Adipocyte (in vitro differentiated cells): Measurements from ENCODE around the gene COA8.
A peak's percentile ranks its signal among the peaks of the same experiment; 100 is the strongest.

Source experiments
- DNase-seq: peaks from one replicate; pipeline ENCODE4 v3.0.0-alpha.2; 2015; ENCODE audit warnings: low read depth
- H3K27me3 ChIP-seq: replicated peaks from 2 replicates; pipeline ENCODE4 v1.7.0; 2013; ENCODE audit warnings: mild to moderate bottlenecking, low read length, moderate library complexity; ENCODE audit not compliant: control insufficient read depth, insufficient read depth
- H3K36me3 ChIP-seq: 2 replicates; pipeline ENCODE4 v1.7.0; 2013; ENCODE audit warnings: low read length, mild to moderate bottlenecking, moderate library complexity; ENCODE audit not compliant: control insufficient read depth, insufficient read depth, severe bottlenecking
- H3K4me1 ChIP-seq: 2 replicates; pipeline ENCODE4 v1.7.0; 2013; ENCODE audit warnings: mild to moderate bottlenecking, low read length, moderate library complexity; ENCODE audit not compliant: control insufficient read depth, insufficient read depth
- H3K4me3 ChIP-seq: 2 replicates; pipeline ENCODE4 v1.7.0; 2013; ENCODE audit warnings: mild to moderate bottlenecking, low read length, moderate library complexity
- H3K9ac ChIP-seq: 2 replicates; pipeline ENCODE4 v1.7.0; 2013; ENCODE audit warnings: mild to moderate bottlenecking, low read length, moderate library complexity
- H3K9me3 ChIP-seq: 2 replicates; pipeline ENCODE4 v1.7.0; 2013; ENCODE audit warnings: mild to moderate bottlenecking, low read length, moderate library complexity; ENCODE audit not compliant: control insufficient read depth

Gene COA8

DNA sequence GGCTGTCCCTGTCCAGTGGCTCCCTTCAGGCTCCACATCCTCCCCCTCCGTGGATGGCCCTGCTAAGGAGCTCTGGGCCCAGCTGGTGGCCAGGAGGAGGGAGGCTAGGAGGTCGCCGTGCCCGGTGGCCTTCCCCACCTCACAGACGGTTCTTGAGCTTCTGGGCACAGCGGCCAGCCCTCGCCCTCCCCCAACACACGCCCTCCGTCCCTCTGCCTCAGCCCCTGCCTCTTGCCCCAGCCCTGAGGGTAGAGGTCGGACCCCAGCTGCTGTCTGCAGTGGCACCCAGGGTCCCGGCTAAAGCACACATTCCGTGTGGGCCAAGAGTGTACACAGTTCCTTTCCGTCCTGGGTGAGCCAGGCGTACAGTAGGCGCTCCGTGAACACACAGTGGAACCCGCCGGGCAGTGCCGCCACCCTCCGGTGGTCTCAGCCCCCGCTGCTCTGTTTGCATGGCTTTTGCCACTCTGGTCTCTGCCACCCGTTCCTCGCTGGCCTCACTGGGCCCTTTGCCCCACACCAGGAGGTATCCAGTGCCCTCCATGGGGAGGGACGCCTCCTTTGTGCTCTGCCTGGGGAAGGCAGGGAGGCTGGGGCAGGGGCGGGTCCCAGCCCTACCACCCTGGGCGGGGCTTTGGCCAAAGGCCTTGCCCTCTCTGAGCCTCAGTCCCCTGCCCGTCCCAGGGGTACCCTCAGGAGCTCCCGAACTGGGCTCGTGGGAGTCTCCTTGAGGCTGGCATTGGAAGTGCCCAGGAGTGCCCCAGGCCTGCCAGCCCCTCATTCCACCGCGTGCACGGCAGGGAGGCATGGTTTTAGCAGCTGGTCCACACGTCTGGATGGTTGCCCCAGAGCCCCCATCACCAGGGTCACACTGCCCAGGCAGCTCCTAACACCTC lies 20.8 kb upstream of the COA8 start:
- no peaks in the 10 kb centered on the region for H3K27me3 ChIP-seq
- no peaks in the 10 kb centered on the region for H3K36me3 ChIP-seq
- no peak for DNase-seq
- H3K4me1 ChIP-seq = peaks cover 77% of the 10 kb centered on the region
- no peaks in the 10 kb centered on the region for H3K9me3 ChIP-seq
- H3K4me3 ChIP-seq = peak overlapping the region; percentile 58
- H3K9ac ChIP-seq = peak overlapping the region; percentile 82

DNA sequence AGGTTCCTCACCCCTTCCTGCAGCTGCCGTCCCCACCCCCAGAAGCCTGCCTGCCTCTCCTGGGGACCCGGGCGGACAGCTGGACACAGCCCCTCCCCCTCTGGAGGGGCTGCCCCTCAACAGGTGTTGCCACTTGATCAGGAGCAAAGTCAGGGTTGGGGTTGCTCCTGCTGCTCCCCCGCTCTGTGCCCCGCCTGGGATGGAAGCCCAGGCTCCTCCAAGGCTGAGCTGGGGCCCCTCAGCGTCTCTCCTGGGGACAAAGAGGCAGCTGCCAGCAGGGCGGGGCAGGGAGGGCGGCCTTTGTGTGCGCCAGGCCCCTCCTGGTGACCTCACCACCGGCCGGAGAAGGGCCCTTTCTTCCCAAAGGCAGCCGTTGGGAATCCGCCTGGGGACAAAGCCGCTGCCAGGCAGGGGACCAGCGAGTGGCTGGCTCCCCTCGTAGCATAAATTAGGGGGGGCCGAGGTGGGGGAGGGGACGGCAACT lies 20.1 kb upstream of the COA8 start:
- H3K4me1 ChIP-seq = peaks cover 71% of the 10 kb centered on the region
- H3K36me3 ChIP-seq = no peaks in the 10 kb centered on the region
- no peaks in the 10 kb centered on the region for H3K9me3 ChIP-seq
- peak; percentile 25 for DNase-seq
- H3K27me3 ChIP-seq = no peaks in the 10 kb centered on the region
- H3K9ac ChIP-seq = peak overlapping the region; percentile 82
- peak overlapping the region; percentile 58 for H3K4me3 ChIP-seq

DNA sequence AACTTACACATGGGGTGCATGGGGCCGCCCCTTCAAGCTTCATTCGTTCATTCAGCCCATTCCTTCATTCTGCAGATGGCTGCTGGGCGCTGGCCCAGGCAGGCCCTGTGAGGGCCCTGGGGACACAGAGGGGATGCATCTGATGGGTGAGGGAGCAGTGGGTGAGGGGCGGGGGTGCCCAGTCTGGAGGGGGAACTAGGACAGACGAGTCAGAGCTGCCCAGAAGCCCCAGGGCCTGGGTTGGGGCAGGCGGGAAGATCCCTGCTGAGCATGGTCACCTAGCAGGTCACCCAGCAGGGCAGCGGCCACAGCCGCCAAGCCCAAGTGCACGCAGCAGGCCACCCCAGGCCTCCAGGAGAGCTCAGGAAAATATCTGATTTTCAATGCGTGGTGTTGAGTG lies 19.6 kb upstream of the COA8 start:
- H3K4me1 ChIP-seq = peaks cover 66% of the 10 kb centered on the region

GRCh38 chr14:103543721-103544387 lies 18.9 kb upstream of the COA8 start:
- Histone ChIP-seq H3K4me3 (no peak overlapping the region), H3K36me3 (no peaks in the 10 kb centered on the region), H3K4me1 (peaks cover 59% of the 10 kb centered on the region), H3K9ac (peak overlapping the region; percentile 82), H3K27me3 (no peaks in the 10 kb centered on the region), H3K9me3 (no peaks in the 10 kb centered on the region)
- no peak for DNase-seq

More for the DNA sequence above, 19.6 kb upstream of the COA8 start:
- Histone ChIP-seq H3K9ac (peak overlapping the region; percentile 82), H3K9me3 (no peaks in the 10 kb centered on the region), H3K36me3 (no peaks in the 10 kb centered on the region), H3K4me3 (peak overlapping the region; percentile 33), H3K27me3 (no peaks in the 10 kb centered on the region)
- DNase-seq = no peak

GRCh38 chr14:103544388-103545218 lies 18.2 kb upstream of the COA8 start:
- no peaks in the 10 kb centered on the region for H3K9me3 ChIP-seq
- H3K4me3 ChIP-seq = no peak overlapping the region
- DNase-seq = no peak
- peaks cover 54% of the 10 kb centered on the region for H3K4me1 ChIP-seq
- H3K9ac ChIP-seq = peak overlapping the region; percentile 8
- no peaks in the 10 kb centered on the region for H3K36me3 ChIP-seq
- no peaks in the 10 kb centered on the region for H3K27me3 ChIP-seq

DNA sequence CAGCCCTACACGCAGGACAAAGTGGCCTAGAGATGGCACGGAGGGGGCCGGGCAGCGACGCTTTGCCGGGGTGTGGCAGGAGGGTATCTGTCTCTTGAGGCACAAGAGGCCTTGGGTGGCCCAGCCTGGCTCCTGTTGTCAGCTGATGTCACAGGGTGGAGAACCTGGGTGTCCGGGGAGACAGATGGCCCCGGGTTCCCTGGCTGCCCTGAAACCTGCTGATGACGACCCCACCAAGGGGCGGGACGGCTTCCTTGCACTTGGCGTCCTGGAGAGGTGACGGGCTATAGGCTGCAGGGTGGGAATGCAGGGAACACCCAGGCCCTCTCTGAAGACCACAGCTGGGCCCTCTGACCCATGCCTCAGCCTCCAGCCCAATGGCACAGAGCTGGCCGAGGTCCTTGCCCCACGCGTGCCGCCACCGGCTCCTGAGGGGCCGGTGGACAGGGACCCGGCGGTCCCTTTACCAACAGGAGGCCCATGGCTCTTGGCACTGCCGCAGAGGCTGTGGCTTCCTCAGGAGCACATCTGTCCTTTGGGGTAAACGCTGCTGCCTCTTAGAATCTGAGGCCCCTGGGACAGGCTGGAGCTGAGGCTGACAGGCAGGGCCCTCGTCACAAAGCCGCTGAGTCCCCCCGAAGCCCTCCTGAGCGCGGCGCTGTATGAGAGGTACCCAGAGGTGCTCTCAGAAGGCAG lies 17.4 kb upstream of the COA8 start:
- no peak for DNase-seq
- H3K4me1 ChIP-seq = peaks cover 55% of the 10 kb centered on the region

GRCh38 chr14:103545915-103546651 lies 16.7 kb upstream of the COA8 start:
- no peak overlapping the region for H3K9ac ChIP-seq
- no peak for DNase-seq
- H3K27me3 ChIP-seq = no peaks in the 10 kb centered on the region
- H3K9me3 ChIP-seq = no peaks in the 10 kb centered on the region
- no peak overlapping the region for H3K4me3 ChIP-seq
- H3K4me1 ChIP-seq = peaks cover 55% of the 10 kb centered on the region
- H3K36me3 ChIP-seq = no peaks in the 10 kb centered on the region

More for the DNA sequence above, 17.4 kb upstream of the COA8 start:
- Histone ChIP-seq H3K9me3 (no peaks in the 10 kb centered on the region), H3K4me3 (no peak overlapping the region), H3K27me3 (no peaks in the 10 kb centered on the region), H3K36me3 (no peaks in the 10 kb centered on the region), H3K9ac (peak overlapping the region; percentile 8)

GRCh38 chr14:103546652-103547454 lies 15.9 kb upstream of the COA8 start:
- peak; percentile 69 for DNase-seq
- no peaks in the 10 kb centered on the region for H3K27me3 ChIP-seq
- H3K4me3 ChIP-seq = no peak overlapping the region
- H3K9ac ChIP-seq = no peak overlapping the region
- no peaks in the 10 kb centered on the region for H3K9me3 ChIP-seq
- H3K36me3 ChIP-seq = no peaks in the 10 kb centered on the region
- peaks cover 55% of the 10 kb centered on the region for H3K4me1 ChIP-seq

- DNase-seq = no peak
- H3K36me3 ChIP-seq = no peaks in the 10 kb centered on the region
- no peak overlapping the region for H3K9ac ChIP-seq
- H3K27me3 ChIP-seq = no peaks in the 10 kb centered on the region
- H3K4me3 ChIP-seq = no peak overlapping the region
- no peaks in the 10 kb centered on the region for H3K9me3 ChIP-seq
- H3K4me1 ChIP-seq = peaks cover 55% of the 10 kb centered on the region
Observed at GRCh38 chr14:103547455-103547940, 15.3 kb upstream of the COA8 start.
